SH-SY5Y (cell line): ENCODE results near the gene SPTY2D1.

Source experiments
- GATA2 ChIP-seq: IDR thresholded peaks from 2 replicates; pipeline ENCODE4 v1.6.1; 2011; ENCODE audit warnings: mild to moderate bottlenecking, low read depth, low read length
- GATA3 ChIP-seq: IDR thresholded peaks from 2 replicates; pipeline ENCODE4 v1.6.1; 2011; ENCODE audit warnings: low read depth, mild to moderate bottlenecking, low read length, moderate library complexity

SPTY2D1 gene

GRCh38 chr11:18588297-18589252 is 45.6 kb downstream of the SPTY2D1 start, which contains the start of gene UEVLD:
TSS of gene UEVLD (minus strand) at chr11:18588734. CDS start at chr11:18588654, 80 bp downstream.
- TF ChIP-seq GATA2: no peak
- TF ChIP-seq GATA3: no peak

DNA sequence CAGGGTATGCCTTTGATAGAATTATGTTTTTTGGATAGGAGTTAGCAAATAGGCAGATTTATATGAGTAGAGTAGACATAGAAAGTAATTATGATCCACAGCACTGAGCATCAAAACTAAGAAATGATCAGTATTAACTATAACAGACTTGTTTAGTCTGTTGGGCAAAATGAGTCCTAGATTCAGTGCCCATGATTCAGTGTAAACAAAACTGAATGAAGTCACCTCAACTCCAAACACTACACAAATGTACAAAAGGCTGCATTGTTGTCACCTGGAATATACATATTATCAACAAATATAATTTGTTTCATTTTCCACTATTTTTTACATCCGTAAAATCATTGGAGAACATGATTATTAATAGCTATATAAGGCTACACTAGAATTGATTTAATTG is 52.3 kb downstream of the SPTY2D1 start:
- no peak for TF ChIP-seq GATA2
- no peak for TF ChIP-seq GATA3

- TF ChIP-seq GATA2 (no peak), GATA3 (no peak)
Observed at GRCh38 chr11:18580113-18580766, 53.9 kb downstream of the SPTY2D1 start.

GRCh38 chr11:18578975-18579598 is 55.1 kb downstream of the SPTY2D1 start:
- TF ChIP-seq GATA3 (no peak), GATA2 (no peak)

GRCh38 chr11:18575361-18575760 is 58.8 kb downstream of the SPTY2D1 start:
- no peak for TF ChIP-seq GATA3
- no peak for TF ChIP-seq GATA2

DNA sequence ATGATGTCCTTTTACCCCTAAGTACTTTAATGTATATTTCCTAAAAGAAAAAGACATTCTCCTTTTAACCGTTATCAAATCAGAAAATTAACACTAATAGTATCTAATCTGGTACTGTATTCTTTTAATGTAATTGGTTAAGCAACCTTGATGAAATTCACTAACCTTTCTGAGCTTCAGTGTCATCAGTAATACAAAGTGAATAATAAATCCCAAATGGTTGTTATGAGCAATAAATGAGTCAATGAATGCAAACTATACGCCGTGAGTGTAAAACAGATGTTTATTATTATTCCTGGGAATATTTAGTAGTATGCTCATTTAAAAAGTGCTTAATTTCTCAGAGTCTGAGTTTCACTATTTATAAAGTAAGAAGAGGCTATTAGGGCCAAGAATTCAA is 67.1 kb downstream of the SPTY2D1 start:
- TF ChIP-seq GATA2 (no peak), GATA3 (no peak)

GRCh38 chr11:18566406-18566805 is 67.7 kb downstream of the SPTY2D1 start:
- TF ChIP-seq GATA2 (no peak), GATA3 (no peak)

DNA sequence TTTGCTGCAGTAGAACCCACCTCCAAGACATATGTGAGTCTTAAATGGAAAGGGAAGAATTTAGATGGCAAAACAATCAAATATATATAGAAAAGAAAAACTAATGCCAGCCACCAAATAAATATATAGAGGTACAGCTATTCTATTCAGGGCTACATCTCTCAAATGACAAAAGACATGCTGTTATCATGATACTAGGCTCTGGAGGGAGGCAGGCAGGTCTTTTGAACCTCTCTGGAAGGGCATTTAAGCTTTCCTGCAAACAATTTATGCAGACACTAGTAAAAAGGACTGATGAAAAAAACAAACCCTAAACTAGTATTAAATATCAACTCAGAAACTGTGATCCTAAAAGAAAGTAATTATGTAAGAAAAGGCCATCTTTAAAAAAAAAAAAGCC is 70.0 kb downstream of the SPTY2D1 start:
- TF ChIP-seq GATA2: no peak
- TF ChIP-seq GATA3: no peak

DNA sequence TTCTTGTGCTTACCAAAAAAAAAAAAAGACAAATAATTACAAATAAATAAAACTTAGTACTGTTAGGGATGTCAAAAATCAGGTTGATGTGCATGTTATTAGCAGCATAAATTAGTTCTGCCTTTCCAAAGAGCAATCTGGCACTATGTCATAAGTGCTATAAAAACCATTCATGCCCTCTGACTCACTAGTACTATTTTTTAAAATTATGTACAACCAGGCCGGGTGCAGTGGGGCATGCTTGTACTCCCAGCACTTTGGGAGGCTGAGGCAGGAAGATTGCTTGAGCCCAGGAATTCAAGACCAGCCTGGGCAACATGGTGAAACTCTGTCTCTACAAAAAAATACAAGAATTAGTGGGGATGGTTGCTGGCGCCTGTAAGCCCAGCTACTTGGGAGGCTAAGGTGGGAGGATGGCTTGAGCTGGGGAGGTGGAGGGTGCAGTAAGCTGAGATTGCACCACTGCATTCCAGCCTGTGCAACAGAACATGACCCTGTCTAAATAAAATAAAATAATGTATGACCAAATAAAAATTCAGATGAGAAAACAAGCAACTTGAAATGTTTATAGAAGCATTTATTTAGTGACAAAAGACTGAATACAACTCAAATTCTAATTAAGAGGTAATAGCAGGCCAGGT is 70.9 kb downstream of the SPTY2D1 start:
- TF ChIP-seq GATA2: no peak
- no peak for TF ChIP-seq GATA3
